Heart right ventricle (tissue), 16 donors: Measurements from ENCODE around the gene TEX48. TPM values are rescaled to one million over a fixed set of nuclear protein-coding genes. Genes with fewer than 3 reads are reported as not detected.
A peak's percentile ranks its signal among the peaks of the same experiment; 100 is the strongest.

Experiments
- ATAC-seq, 8 donors: fragments of 200-7000 bp; cut with Tn5 transposase; one replicate each; pipeline ENCODE4 v1.9.1; 2020; ENCODE audit warnings: mild to moderate bottlenecking in 8 of 8, moderate library complexity in 8 of 8, moderate number of reproducible peaks in 1 of 8
- DNase-seq, 2 donors: peaks; one replicate each; pipeline ENCODE4 v3.0.0-alpha.2; 2020
- H3K27ac ChIP-seq, 10 donors: fragments of 200-600 bp; sonication (generic) in 2 of 10; one replicate each; pipeline versions ENCODE4 v1.5.0 to v1.8.0; 2020 to 2022; ENCODE audit warnings: mild to moderate bottlenecking in 3 of 10
- H3K27me3 ChIP-seq, 7 donors: fragments of 200-600 bp; one replicate each; pipeline ENCODE4 v1.8.0; 2021 to 2022; ENCODE audit warnings: mild to moderate bottlenecking in 2 of 7
- H3K36me3 ChIP-seq, 9 donors: fragments of 200-600 bp; sonication (generic) in 1 of 9; one replicate each; pipeline versions ENCODE4 v1.5.0 to v1.8.0; 2020 to 2022; ENCODE audit warnings: mild to moderate bottlenecking in 2 of 9
- H3K4me1 ChIP-seq, 9 donors: fragments of 200-600 bp; sonication (generic) in 1 of 9; one replicate each; pipeline versions ENCODE4 v1.5.0 to v1.8.0; 2020 to 2022; ENCODE audit warnings: mild to moderate bottlenecking in 4 of 9
- H3K4me3 ChIP-seq, 10 donors: fragments of 200-600 bp; sonication (generic) in 2 of 10; one replicate each; pipeline versions ENCODE4 v1.5.0 to v1.8.0; 2020 to 2022; ENCODE audit warnings: mild to moderate bottlenecking in 7 of 10, moderate library complexity in 2 of 10
- H3K9me3 ChIP-seq, 11 donors: fragments of 200-600 bp in 10 of 11; sonication (generic) in 2 of 11; one replicate each; pipeline versions ENCODE4 v1.5.0 to v1.8.0; 2013 to 2022; ENCODE audit warnings: mild to moderate bottlenecking in 2 of 11, control low read depth in 1 of 11, moderate library complexity in 1 of 11
- WGBS, 2 donors: extraction: QIAGEN DNeasy Blood & Tissue Kit; methylation state at CpG; one replicate each; pipeline ENCODE4 v1.1.7; 2013; ENCODE audit warnings: inconsistent platforms in 1 of 2; 5-methylcytosine and 5-hydroxymethylcytosine counted together
- intact Hi-C, 10 donors: fragments of 100-400 bp; cut with DNase I; formaldehyde crosslinking; loops; one replicate each; pipeline versions ENCODE4 v1.11.1 to v1.14.2; 2022
- polyA plus RNA-seq, 2 donors: library from polyadenylated mRNA; stranded (reverse); fragments of 200-250 nt; gene quantifications; one replicate each; pipeline ENCODE4 v1.2.3, GENCODE V29; 2013
- total RNA-seq, 10 donors: library from RNA; stranded (reverse); fragmentation: NEBNext Ultra II Directional in 3 of 10; extraction: Animal tissue kit (Norgen Biotek cat#: 25700) in 3 of 10; gene quantifications; one replicate each; pipeline versions ENCODE4 v1.2.1 to v1.2.4, GENCODE V29; 2021 to 2023
- TF ChIP-seq, protein P1 (sequence below), 9 donors: fragments of 200-600 bp; sonication (generic) in 2 of 9; IDR thresholded peaks; one replicate each; pipeline versions ENCODE4 v1.5.0 to v1.8.0; 2021 to 2022; ENCODE audit warnings: antibody characterized with exemption in 9 of 9, mild to moderate bottlenecking in 5 of 9, moderate library complexity in 1 of 9
- donor health status: Arrhythmogenic right ventricular cardiomyopathy.
- donor health status: ischemic (EF 13 %, LVEDD 7.1; RV severe dilation, severe dysfunction).
- donor health status: healthy with polysubstance abuse.
- donor health status: DM: no; HTN: yes; CAD: no.
- donor health status: DM: no; HTN: no; CAD: no.
- donor health status: ischemic (EF 25% LVEDD 6.9; RV normal size, moderate dysfunction).
- donor health status: ischemic (EF 25% LVEDD 5.7; RV mildly dilated, moderate dysfunction).
- donor health status: healthy.
- donor health status: DM: yes; HTN: yes; CAD: no.
- donor health status: Ischemic cardiomyopathy.
- donor health status: ischemic (EF 35%, LVEDD 5.7; RV mildly dilated, moderate dysfunction).
- donor health status: nonischemic (EF 11% LVEDD 7.7; RV severe dilation, severe dysfunction).
- donor health status: DM: yes; HTN: yes; CAD: no.
- donor health status: PGD.
- donor health status: ischemic (EF 29% LVEDD 5.4; RV normal size, mild dysfunction).
- donor health status: nonischemic (EF 23%, LVEDD 6.1; RV moderate dilation, normal function).

TEX48 gene
- total and polyA plus RNA-seq, 12 donors = not detected

GRCh38 chr9:114619191-114619761, 62.7 kb downstream of the TEX48 start:
- TF ChIP-seq, protein P1, sequence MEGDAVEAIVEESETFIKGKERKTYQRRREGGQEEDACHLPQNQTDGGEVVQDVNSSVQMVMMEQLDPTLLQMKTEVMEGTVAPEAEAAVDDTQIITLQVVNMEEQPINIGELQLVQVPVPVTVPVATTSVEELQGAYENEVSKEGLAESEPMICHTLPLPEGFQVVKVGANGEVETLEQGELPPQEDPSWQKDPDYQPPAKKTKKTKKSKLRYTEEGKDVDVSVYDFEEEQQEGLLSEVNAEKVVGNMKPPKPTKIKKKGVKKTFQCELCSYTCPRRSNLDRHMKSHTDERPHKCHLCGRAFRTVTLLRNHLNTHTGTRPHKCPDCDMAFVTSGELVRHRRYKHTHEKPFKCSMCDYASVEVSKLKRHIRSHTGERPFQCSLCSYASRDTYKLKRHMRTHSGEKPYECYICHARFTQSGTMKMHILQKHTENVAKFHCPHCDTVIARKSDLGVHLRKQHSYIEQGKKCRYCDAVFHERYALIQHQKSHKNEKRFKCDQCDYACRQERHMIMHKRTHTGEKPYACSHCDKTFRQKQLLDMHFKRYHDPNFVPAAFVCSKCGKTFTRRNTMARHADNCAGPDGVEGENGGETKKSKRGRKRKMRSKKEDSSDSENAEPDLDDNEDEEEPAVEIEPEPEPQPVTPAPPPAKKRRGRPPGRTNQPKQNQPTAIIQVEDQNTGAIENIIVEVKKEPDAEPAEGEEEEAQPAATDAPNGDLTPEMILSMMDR (IDR thresholded peaks at IDR 0.05) = no peak
- Histone ChIP-seq H3K27me3 (no peaks in the 10 kb centered on the region), H3K9me3 (no peaks in the 10 kb centered on the region), H3K36me3 (peaks cover 0 to 10% (median 0%) of the 10 kb centered on the region in 9 donors), H3K4me3 (peak overlapping the region in 5 of 10 donors; percentile 7 to 41 (median 40)), H3K4me1 (peaks cover 0 to 47% (median 0%) of the 10 kb centered on the region in 9 donors), H3K27ac (peak overlapping the region in 5 of 10 donors; percentile 4 to 81 (median 33))
- DNase-seq (no peak), ATAC-seq (peak in 1 of 8 donors; percentile 41)
- 75 to 89% methylated on average over 13 of the region's 13 CpGs for WGBS, 2 donors
- intact Hi-C loops = no loop called here

DNA sequence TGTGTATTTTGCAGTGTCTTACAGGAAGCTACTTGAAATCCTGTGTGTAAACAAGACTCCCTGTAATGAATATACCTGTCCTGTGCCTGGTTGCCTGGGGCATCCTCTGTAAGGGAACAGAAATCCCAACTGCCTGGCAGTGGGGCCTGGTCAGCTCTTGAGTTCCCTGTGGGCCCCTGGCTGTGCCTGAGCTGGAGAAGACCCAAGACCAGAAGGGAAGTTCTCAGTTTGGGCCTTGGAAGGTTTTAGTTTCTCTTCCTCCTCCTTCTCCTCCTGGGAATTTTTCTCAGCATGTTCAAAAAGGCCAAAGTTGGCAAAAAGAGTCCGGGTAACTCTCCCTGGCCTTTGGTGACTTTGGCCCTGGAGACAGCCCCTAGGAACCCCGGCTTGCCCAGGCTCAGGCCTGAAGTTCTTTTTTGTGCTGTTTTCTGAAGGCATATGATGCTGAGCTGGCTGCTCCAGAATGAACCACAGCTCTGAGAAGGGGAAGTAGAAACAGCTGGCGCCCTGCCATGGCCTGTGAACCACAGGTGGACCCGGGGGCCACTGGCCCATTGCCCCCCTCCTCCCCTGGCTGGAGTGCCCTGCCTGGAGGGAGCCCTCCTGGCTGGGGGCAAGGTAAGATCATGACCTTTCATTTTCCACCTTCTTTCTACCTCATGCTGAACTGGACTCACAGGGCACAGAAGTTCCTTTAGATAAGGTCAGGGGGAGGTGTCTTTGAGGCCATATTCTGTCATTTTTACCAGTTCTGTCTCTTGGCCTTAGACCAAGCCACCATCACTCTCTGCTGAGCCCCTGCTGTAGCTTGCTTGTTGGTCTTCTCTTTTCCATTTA, 65.1 kb downstream of the TEX48 start:
- Histone ChIP-seq H3K9me3 (no peaks in the 10 kb centered on the region), H3K4me1 (peaks cover 0 to 53% (median 12%) of the 10 kb centered on the region in 9 donors), H3K27me3 (no peaks in the 10 kb centered on the region), H3K36me3 (peaks cover 0 to 9% (median 0%) of the 10 kb centered on the region in 9 donors), H3K27ac (peak overlapping the region in 4 of 10 donors; percentile 12 to 81 (median 51)), H3K4me3 (no peak overlapping the region)
- intact Hi-C loops = no loop called here
- peak; percentile 23 to 58 (median 48) for ATAC-seq
- peak; percentile 42 to 62 for DNase-seq
- 51 to 55% methylated on average over 4 of the region's 4 CpGs for WGBS, 2 donors
- TF ChIP-seq, protein P1 (IDR thresholded peaks at IDR 0.05) = no peak

Other genes with a start within 250 kb of the TEX48 start
- 1 to 10 TPM in 1 of 10 donors, under 1 TPM in 8, not detected in 1; 0.13 to 1.3 (median 0.51) TPM for gene WHRN, start 176.7 kb downstream of the TEX48 start, total RNA-seq
- gene WHRN, start 176.7 kb downstream of the TEX48 start, polyA plus RNA-seq = under 1 TPM; 0.58 to 0.59 TPM
- gene ATP6V1G1, start 94.4 kb downstream of the TEX48 start, total RNA-seq = 10 to 100 TPM; 53.1 to 80.3 (median 64.5) TPM
- 100 to 1,000 TPM in 1 of 2 donors, 10 to 100 TPM in 1; 65.7 to 115 TPM for gene ATP6V1G1, start 94.4 kb downstream of the TEX48 start, polyA plus RNA-seq
- 1 to 10 TPM; 2.4 to 5.6 (median 3.7) TPM for gene TMEM268, start 70.9 kb downstream of the TEX48 start, total RNA-seq
- 1 to 10 TPM; 1.0 to 1.4 TPM for gene TMEM268, start 70.9 kb downstream of the TEX48 start, polyA plus RNA-seq
- gene TEX53, start 24.4 kb downstream of the TEX48 start, total RNA-seq = not detected
- not detected for gene TEX53, start 24.4 kb downstream of the TEX48 start, polyA plus RNA-seq
- under 1 TPM in 6 of 10 donors, not detected in 4; 0.02 to 0.62 (median 0.06) TPM for gene TNFSF15, start 123.8 kb upstream of the TEX48 start, total RNA-seq
- gene TNFSF15, start 123.8 kb upstream of the TEX48 start, polyA plus RNA-seq = under 1 TPM in 1 of 2 donors, not detected in 1; 0.01 TPM
- gene TNFSF8, start 248.4 kb upstream of the TEX48 start, total RNA-seq = 1 to 10 TPM in 3 of 10 donors, under 1 TPM in 7; 0.11 to 2.3 (median 0.72) TPM
- gene TNFSF8, start 248.4 kb upstream of the TEX48 start, polyA plus RNA-seq = under 1 TPM; 0.38 to 0.51 TPM